DLD1 (cell line): Measurements from ENCODE around the gene SCT.
"Not testable (repeated sequence)": the region's sequence is repeated elsewhere in the genome, so short reads cannot be mapped to it uniquely, and the experiment has no call there.

Experiments used
- in situ Hi-C: cut with HindIII; loops from 2 replicates; pipeline ENCODE4 v1.10.0; 2017; ENCODE audit warnings: low sequenced_read_pairs

The SCT gene, protein sequence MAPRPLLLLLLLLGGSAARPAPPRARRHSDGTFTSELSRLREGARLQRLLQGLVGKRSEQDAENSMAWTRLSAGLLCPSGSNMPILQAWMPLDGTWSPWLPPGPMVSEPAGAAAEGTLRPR

DNA sequence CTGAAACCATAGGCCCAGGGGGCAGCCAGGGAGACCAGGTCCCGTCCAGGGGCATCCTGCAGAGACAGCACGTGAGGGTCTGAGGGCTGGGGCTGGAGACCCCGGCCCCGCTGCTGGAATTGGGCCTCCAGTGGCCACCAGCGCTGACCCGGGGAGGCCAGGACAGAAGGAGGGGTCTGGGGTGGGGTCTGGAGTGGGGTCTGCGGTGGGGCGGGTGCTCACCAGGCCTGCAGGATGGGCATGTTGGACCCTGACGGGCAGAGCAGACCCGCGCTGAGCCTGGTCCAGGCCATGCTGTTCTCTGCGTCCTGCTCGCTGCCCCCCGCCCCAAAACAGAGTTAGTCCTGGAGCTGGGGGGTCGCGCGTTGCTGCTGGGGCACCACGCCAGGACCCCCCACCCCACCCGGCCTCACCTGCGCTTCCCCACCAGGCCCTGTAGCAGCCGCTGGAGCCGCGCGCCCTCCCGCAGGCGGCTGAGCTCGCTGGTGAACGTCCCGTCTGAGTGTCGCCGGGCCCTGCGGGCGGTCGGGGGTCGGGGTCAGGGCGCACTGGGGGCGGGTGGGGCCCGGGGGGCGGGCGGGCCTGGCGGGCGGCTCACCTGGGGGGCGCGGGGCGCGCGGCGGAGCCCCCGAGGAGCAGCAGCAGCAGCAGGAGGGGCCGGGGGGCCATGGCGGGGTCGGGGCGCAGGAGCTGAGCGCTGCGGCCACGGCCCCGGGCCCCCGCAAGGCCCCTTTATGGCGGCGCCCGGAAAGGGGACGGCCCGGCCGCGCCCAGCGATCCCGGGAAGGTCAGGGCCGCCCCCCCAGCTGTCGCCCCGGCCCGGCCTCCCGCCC lies at the start of gene SCT:
Gene SCT, minus strand, starts transcription at position 707 of the 833 bp plus-strand sequence. Its CDS starts 38 bp downstream, at position 669.
- in situ Hi-C loops = no loop called here

- in situ Hi-C loops = loop anchor here (25.0 kb wide), 1 partner anchor 88 kb away; no protein-coding TSS in a partner anchor
Observed at GRCh38 chr11:674406-674805, 47.4 kb upstream of the SCT start.

DNA sequence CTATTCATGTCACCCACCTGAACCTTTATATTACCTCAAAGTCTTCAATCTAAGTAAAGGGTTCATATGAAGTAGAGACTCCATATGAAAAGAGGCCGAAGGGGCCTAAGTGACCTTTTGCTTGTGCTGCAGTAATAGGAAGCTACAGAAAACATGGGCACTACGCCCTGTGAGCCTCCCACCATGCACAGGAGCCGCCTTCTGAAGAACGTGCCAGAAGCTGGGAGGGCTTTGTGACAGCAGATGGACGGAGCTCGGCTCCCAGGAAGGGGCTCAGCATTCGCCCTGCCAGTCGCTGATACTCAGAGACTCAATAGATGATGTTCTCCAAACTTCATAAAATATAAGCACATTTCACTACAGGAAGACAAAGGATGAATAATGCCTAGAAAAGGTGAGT lies 46.9 kb upstream of the SCT start:
- in situ Hi-C loops = loop anchor here (25.0 kb wide), 1 partner anchor 88 kb away; no protein-coding TSS in a partner anchor

DNA sequence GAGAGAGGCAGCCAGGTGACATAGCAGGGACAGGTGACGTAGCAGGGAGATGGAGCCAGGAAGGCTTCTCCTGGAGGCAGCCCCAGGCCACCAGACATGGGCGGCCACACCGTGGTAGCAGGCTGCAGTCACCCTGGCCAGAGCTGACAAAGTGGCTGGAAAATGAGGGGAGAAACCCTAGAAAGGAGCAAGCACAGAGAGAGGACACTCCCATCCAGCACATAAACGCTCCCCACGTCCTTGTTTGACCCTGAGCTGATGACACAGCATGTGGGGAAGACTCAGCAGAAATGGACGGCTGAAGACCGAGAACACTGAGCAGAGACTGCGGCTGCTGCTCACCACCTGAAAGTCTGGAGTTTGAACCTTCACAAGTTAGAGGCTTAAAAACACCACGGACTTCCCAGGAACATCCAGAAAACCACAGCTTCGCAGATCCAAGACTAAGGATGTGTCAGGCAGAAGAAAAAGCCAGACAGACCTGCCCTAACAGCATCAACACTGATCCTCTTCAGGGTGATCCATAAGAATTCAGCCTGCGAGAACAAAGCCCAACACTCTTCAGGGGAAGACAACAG lies 38.8 kb upstream of the SCT start:
- in situ Hi-C loops = loop anchor here (25.0 kb wide), 1 partner anchor 97 kb away; no protein-coding TSS in a partner anchor

GRCh38 chr11:665062-665703 lies 38.2 kb upstream of the SCT start:
- in situ Hi-C loops = loop anchor here (25.0 kb wide), 1 partner anchor 97 kb away; no protein-coding TSS in a partner anchor

GRCh38 chr11:662689-663274 lies 35.8 kb upstream of the SCT start:
- in situ Hi-C loops = loop anchor here (25.0 kb wide), 1 partner anchor 100 kb away; no protein-coding TSS in a partner anchor

- in situ Hi-C loops = loop anchor here (25.0 kb wide), 1 partner anchor 101 kb away; no protein-coding TSS in a partner anchor
Observed at GRCh38 chr11:660681-661444, 33.9 kb upstream of the SCT start.

DNA sequence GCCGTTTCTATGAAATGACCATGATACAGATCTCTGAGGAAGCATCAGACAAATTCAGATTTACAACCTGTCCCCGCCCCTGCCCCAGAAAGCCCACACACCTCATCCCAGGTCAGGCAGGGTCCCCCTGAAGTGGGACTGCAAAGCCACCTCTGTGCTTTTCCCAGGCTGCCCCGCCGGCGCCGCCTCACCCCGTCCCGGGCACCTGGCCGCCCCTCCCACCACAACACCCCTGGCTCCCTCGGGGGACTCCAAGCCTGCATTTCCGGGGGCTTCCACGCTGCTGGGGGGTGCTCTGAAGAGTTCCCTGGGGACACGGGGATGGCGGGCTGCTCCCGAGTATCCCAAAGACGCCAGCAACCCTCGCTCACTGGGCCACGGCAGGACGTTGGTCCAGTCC lies 33.3 kb upstream of the SCT start:
- in situ Hi-C loops = loop anchor here (25.0 kb wide), 1 partner anchor 102 kb away; no protein-coding TSS in a partner anchor

DNA sequence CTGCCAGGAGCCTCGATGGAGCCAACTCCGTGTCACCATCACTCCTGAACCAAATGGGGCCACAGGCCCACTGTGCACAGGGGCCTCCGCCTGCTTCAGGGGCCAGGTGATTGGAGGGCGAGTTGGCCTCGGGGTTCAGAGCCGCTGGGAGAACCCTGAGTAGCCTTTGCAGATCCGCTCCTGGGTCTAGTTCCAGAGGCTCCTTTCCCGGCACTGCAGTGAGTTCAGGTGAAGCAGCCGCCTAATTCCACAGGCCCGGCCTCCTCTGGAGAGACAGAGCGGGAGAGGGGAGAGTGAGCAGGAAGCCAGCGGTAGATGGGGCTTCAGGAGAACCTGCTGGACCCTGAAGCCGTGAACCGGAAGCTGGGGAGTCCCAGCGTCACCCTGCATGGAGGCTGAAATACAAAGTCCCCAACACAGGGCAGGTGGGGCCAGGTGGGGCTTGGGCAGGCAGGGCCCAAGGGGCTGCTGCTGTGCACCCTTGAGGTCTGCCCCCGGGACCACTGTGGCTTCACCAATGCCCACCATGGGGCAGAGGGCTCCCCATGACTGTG lies 32.6 kb upstream of the SCT start:
- in situ Hi-C loops = loop anchor here (25.0 kb wide), 1 partner anchor 103 kb away; no protein-coding TSS in a partner anchor

GRCh38 chr11:657691-658126 lies 30.7 kb upstream of the SCT start:
- in situ Hi-C loops = loop anchor here (25.0 kb wide), 1 partner anchor 105 kb away; no protein-coding TSS in a partner anchor

- in situ Hi-C loops = loop anchor here (25.0 kb wide), 1 partner anchor 105 kb away; no protein-coding TSS in a partner anchor
Observed at GRCh38 chr11:656866-657265, 29.9 kb upstream of the SCT start.

DNA sequence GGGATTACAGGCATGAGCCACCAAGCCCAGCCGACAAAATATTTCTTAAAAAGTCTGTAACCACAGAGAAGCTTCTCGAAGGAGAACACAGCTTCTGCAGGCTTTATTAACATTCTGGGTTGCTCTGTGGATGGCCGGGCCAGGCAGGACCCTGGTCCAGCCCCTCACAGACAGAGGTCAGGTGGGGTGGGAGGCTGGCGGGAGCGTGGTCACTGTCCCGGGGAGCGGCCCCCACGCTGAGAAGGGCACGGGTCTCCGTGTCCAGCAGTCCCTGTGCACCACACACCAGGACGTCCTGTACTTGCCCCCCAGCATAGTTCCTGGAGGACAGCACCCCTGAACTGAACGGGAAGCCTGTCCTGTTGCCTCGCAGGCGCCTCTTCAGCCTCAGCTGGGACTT lies 29.4 kb upstream of the SCT start:
- in situ Hi-C loops = loop anchor here (25.0 kb wide), 1 partner anchor 106 kb away; no protein-coding TSS in a partner anchor

GRCh38 chr11:655036-655726 lies 28.2 kb upstream of the SCT start:
- in situ Hi-C loops = loop anchor here (25.0 kb wide), 1 partner anchor 107 kb away; no protein-coding TSS in a partner anchor

DNA sequence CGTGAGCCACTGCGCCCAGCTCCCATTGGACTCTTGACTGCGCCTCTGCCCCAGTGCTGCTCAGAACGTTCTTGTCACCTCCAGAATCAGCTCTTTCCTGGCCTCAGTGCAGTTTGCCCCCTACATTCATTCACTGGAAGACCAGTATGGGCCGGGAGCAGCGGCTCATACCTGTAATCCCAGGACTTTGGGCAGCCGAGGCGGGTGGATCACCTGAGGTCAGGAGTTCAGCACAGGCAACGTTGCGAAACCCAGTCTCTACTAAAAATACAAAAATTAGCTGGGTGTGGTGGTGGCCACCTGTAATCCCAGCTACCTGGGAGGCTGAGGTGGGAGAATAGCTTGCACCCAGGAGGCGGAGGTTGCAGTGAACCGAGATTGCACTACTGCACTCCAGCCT lies 27.5 kb upstream of the SCT start:
- in situ Hi-C loops = loop anchor here (25.0 kb wide), 1 partner anchor 108 kb away; no protein-coding TSS in a partner anchor

- in situ Hi-C loops = loop anchor here (25.0 kb wide), 1 partner anchor 108 kb away; no protein-coding TSS in a partner anchor
Observed at GRCh38 chr11:653837-654236, 26.9 kb upstream of the SCT start.

DNA sequence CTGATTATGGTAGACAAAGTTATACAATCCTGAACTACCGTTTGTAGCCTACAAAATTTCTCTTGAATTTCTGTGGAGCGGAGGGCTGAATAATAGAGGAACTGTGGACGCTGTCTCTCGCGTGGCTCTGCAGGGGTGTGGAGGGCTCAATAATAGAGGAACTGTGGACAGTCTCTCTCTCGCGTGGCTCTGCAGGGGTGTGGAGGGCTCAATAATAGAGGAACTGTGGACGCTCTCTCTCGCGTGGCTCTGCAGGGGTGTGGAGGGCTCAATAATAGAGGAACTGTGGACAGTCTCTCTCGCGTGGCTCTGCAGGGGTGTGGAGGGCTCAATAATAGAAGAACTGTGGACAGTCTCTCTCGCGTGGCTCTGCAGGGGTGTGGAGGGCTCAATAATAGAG lies 26.2 kb upstream of the SCT start:
- in situ Hi-C loops = loop anchor here (25.0 kb wide), 1 partner anchor 109 kb away; no protein-coding TSS in a partner anchor

DNA sequence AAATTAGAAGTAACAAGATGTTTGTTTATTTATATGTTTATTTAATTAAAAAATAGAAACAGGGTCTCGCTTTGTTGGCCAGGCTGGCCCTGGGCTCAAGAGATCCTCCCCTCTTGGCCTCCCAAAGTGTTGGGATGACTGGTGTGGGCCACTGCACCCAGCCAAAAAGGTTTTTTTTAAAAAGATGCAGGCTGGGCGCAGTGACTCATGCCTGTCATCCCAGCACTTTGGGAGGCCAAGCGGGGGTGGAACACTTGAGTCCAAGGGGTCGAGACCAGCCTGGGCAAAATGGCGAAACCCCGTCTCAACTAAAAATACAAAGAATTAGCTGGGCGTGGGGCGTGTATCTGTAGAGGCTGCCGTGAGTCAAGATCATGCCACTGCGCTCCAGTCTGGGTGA lies 23.5 kb upstream of the SCT start:
- in situ Hi-C loops = loop anchor here (25.0 kb wide), 1 partner anchor 112 kb away; no protein-coding TSS in a partner anchor

DNA sequence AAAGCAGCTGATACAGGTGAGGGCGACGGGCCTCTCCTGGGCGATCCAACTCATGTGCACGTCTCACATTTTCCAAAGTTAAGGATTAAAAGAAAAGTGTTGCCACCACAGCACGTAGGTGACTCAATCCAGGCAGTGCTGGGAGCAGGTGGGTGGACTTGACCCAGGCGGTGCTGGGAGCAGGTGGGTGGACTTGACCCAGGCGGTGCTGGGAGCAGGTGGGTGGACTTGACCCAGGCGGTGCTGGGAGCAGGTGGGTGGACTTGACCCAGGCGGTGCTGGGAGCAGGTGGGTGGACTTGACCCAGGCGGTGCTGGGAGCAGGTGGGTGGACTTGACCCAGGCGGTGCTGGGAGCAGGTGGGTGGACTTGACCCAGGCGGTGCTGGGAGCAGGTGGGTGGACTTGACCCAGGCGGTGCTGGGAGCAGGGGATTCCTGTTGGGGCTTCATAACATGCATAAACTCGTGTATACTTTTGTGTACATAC lies 20.7 kb upstream of the SCT start:
- in situ Hi-C loops = not testable (repeated sequence)
